ENCODE data around the gene KATNB1. TPM values are rescaled to one million over a fixed set of nuclear protein-coding genes. Genes with fewer than 3 reads are reported as not detected.

The KATNB1 gene
- polyA plus RNA-seq, 1 of the 3 experiments (the other 2 are of a cell fraction) = 43.7 TPM

GRCh38 chr16:57736419-57737351, 1.1 kb downstream of the KATNB1 start (continued):
- TF ChIP-seq EZH2phosphoT487 (IDR thresholded peaks at IDR 0.05; ENCODE audit: borderline replicate concordance, low read depth) = no peak
- TF ChIP-seq TCF12 (IDR thresholded peaks at IDR 0.05) = no peak
- no peak for TF ChIP-seq CHD2 (IDR thresholded peaks at IDR 0.05; ENCODE audit: low read length, partially characterized antibody)
- TF ChIP-seq MXI1 (IDR thresholded peaks at IDR 0.05; ENCODE audit: low read depth, low read length) = peak; percentile 93
- TF ChIP-seq REST (IDR thresholded peaks at IDR 0.05; ENCODE audit: low read depth, low read length) = no peak
- no peak for TF ChIP-seq IRF3 (IDR thresholded peaks at IDR 0.05; ENCODE audit: low read depth, low read length)

- 92% methylated on average over 2 of the region's 7 CpGs for WGBS (ENCODE audit: low lambda C conversion rate)
- TF ChIP-seq CTCF (IDR thresholded peaks at IDR 0.05) = no peak
- TF ChIP-seq PBX3 (IDR thresholded peaks at IDR 0.05) = no peak
- TF ChIP-seq EP300 (IDR thresholded peaks at IDR 0.05; ENCODE audit: borderline replicate concordance in 1 of 2, low read depth in 1 of 2, low read length in 1 of 2) = no peak
- no peak for TF ChIP-seq TCF12 (IDR thresholded peaks at IDR 0.05)
- TF ChIP-seq TAF1 (IDR thresholded peaks at IDR 0.05; ENCODE audit: borderline replicate concordance, low read depth, low read length) = no peak
- TF ChIP-seq RCOR1 (IDR thresholded peaks at IDR 0.05; ENCODE audit: low read length) = no peak
- TF ChIP-seq RFX5 (IDR thresholded peaks at IDR 0.05; ENCODE audit: low read length) = no peak
- no peak for TF ChIP-seq REST (IDR thresholded peaks at IDR 0.05; ENCODE audit: low read depth, low read length)
- no peak for TF ChIP-seq SIN3A (IDR thresholded peaks at IDR 0.05; ENCODE audit: borderline replicate concordance, low read depth, low read length)
- TF ChIP-seq USF1 (IDR thresholded peaks at IDR 0.05; ENCODE audit: borderline replicate concordance, low read depth) = no peak
- TF ChIP-seq GABPA (IDR thresholded peaks at IDR 0.05; ENCODE audit: low read depth) = no peak
- TF ChIP-seq RXRA (IDR thresholded peaks at IDR 0.05; ENCODE audit: borderline replicate concordance, low read depth) = no peak
Observed at GRCh38 chr16:57738844-57739243, 3.3 kb downstream of the KATNB1 start.

More at GRCh38 chr16:57738844-57739243, 3.3 kb downstream of the KATNB1 start:
- Histone ChIP-seq H3K27me3 (ENCODE audit: insufficient read depth) (no peaks in the 10 kb centered on the region), H4K20me1 (ENCODE audit: insufficient read depth) (no peaks in the 10 kb centered on the region), H3K9me2 (no peaks in the 10 kb centered on the region), H3K9ac (no peak overlapping the region), H3K4me2 (no peak overlapping the region), H3K4me3 (ENCODE audit: low read depth in 2 of 2, low read length in 1 of 2) (no peak overlapping the region), H3K79me2 (ENCODE audit: insufficient read depth) (peaks cover 23% of the 10 kb centered on the region; the same call in 1 of the 2 replicates), H2AFZ (ENCODE audit: low read depth) (no peak overlapping the region), H3K27ac (ENCODE audit: low read depth in 2 of 2, low read length in 1 of 2) (no peak overlapping the region), H3K9me3 (no peaks in the 10 kb centered on the region), H3F3A (replicated peaks; ENCODE audit: insufficient read depth) (no peaks in the 10 kb centered on the region), H3K36me3 (replicated peaks in 1 of 2; ENCODE audit: control insufficient read depth in 1 of 2, insufficient read depth in 2 of 2, low read length in 1 of 2) (peaks cover 0 to 13% of the 10 kb centered on the region in 2 experiments), H3K4me1 (ENCODE audit: control insufficient read depth in 1 of 2, insufficient read depth in 2 of 2, low read depth in 1 of 2, low read length in 1 of 2) (peaks cover 9 to 15% of the 10 kb centered on the region in 2 experiments; a peak in 2 of 4 replicates)
- POLR2A ChIA-PET = no interaction called here
- CTCF ChIA-PET = interaction anchor here (1.2 to 2.0 kb wide), 2 partner anchors 90 to 162 kb away, joined by 4 to 6 read pairs; no protein-coding TSS in a partner anchor
- no peak for DNase-seq
